Lower lobe of right lung (tissue), 2 donors: ENCODE results near the gene ARMH3. TPM values are rescaled to one million over a fixed set of nuclear protein-coding genes. Genes with fewer than 3 reads are reported as not detected.

Source experiments
- ATAC-seq, 2 donors: fragments of 200-7000 bp; cut with Tn5 transposase; one replicate each; pipeline ENCODE4 v1.9.1; 2020 to 2022; ENCODE audit warnings: mild to moderate bottlenecking in 2 of 2, moderate library complexity in 2 of 2
- DNase-seq: peaks from one replicate; pipeline ENCODE4 v3.0.0-alpha.2; 2020
- H3K27ac ChIP-seq: fragments of 200-600 bp; one replicate; pipeline ENCODE4 v1.8.0; 2022
- H3K27me3 ChIP-seq: fragments of 200-600 bp; one replicate; pipeline ENCODE4 v1.8.0; 2022; ENCODE audit warnings: low read depth
- H3K36me3 ChIP-seq: fragments of 200-600 bp; one replicate; pipeline ENCODE4 v1.8.0; 2022; ENCODE audit warnings: mild to moderate bottlenecking
- H3K4me1 ChIP-seq: fragments of 200-600 bp; one replicate; pipeline ENCODE4 v1.8.0; 2022
- H3K4me3 ChIP-seq: fragments of 200-600 bp; one replicate; pipeline ENCODE4 v1.8.0; 2022; ENCODE audit warnings: mild to moderate bottlenecking
- H3K9me3 ChIP-seq: fragments of 200-600 bp; one replicate; pipeline ENCODE4 v1.8.0; 2022
- intact Hi-C: fragments of 100-400 bp; cut with DNase I; formaldehyde crosslinking; loops from one replicate; pipeline ENCODE4 v1.11.0; 2022
- total RNA-seq: library from RNA; stranded (reverse); fragmentation: NEBNext Ultra II Directional; extraction: Animal tissue kit (Norgen Biotek cat#: 25700); gene quantifications from one replicate; pipeline ENCODE4 v1.2.1, GENCODE V29; 2021
- TF ChIP-seq, protein P1 (sequence below): fragments of 200-600 bp; IDR thresholded peaks from one replicate; pipeline ENCODE4 v1.8.0; 2022; ENCODE audit warnings: antibody characterized with exemption, mild to moderate bottlenecking
- donor health status: DM: no; HTN: yes; CAD: no; lungs with severe emphysema.

Gene ARMH3
- total RNA-seq, 1 donor from 2014 or later, result 38.6 TPM

DNA sequence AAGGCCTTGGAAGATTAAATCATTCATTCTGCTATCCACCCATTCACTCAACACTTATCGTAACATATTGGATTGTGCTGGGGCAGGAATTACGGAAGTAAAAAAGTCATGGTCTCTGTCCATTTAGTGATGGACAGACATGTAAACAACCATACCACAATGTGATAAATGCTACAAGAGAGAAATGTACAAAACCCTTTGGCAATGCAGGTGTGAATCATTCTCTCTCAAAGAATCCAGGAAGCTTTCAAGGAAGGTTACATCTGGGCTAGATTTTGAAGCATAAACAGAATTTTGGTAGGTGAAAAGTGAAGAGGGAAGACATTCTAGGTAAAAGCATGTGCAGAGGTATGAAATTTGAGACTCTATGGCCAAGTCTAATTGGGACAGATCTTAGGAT, 150.7 kb downstream of the ARMH3 start:
- H3K36me3 ChIP-seq, result peaks cover 16% of the 10 kb centered on the region
- H3K27ac ChIP-seq, result no peak overlapping the region
- ATAC-seq (no peak), DNase-seq (no peak)
- TF ChIP-seq, protein P1, sequence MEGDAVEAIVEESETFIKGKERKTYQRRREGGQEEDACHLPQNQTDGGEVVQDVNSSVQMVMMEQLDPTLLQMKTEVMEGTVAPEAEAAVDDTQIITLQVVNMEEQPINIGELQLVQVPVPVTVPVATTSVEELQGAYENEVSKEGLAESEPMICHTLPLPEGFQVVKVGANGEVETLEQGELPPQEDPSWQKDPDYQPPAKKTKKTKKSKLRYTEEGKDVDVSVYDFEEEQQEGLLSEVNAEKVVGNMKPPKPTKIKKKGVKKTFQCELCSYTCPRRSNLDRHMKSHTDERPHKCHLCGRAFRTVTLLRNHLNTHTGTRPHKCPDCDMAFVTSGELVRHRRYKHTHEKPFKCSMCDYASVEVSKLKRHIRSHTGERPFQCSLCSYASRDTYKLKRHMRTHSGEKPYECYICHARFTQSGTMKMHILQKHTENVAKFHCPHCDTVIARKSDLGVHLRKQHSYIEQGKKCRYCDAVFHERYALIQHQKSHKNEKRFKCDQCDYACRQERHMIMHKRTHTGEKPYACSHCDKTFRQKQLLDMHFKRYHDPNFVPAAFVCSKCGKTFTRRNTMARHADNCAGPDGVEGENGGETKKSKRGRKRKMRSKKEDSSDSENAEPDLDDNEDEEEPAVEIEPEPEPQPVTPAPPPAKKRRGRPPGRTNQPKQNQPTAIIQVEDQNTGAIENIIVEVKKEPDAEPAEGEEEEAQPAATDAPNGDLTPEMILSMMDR, result no peak
- H3K27me3 ChIP-seq, result no peaks in the 10 kb centered on the region
- intact Hi-C loops, result no loop called here
- no peaks in the 10 kb centered on the region for H3K9me3 ChIP-seq
- H3K4me3 ChIP-seq, result no peak overlapping the region
- H3K4me1 ChIP-seq, result no peaks in the 10 kb centered on the region

GRCh38 chr10:101903827-101904550, 152.0 kb downstream of the ARMH3 start:
- intact Hi-C loops, result no loop called here
- Histone ChIP-seq H3K4me1 (no peaks in the 10 kb centered on the region), H3K9me3 (no peaks in the 10 kb centered on the region), H3K27ac (no peak overlapping the region), H3K27me3 (no peaks in the 10 kb centered on the region), H3K36me3 (peaks cover 12% of the 10 kb centered on the region), H3K4me3 (no peak overlapping the region)
- peak in 1 of 2 donors; percentile 76 for ATAC-seq
- TF ChIP-seq, protein P1, result no peak
- DNase-seq, result no peak

DNA sequence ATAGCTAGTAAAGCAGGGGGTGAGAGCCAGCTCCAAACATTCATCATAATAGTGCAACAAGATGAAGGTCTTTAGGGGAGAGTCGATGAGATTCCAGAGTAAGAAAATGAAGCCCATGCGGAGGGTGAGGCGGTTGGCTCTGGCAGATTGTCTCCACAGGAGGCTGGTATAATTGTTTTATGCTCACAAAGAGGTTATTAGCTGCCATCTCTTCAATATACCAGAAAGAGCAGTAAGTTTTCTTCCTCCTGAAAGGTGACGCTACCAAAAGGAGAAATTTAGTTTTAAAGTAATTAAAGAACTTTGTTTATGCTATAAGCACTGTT, 153.2 kb downstream of the ARMH3 start:
- H3K27me3 ChIP-seq, result no peaks in the 10 kb centered on the region
- H3K27ac ChIP-seq, result no peak overlapping the region
- H3K4me3 ChIP-seq, result no peak overlapping the region
- peaks cover 12% of the 10 kb centered on the region for H3K36me3 ChIP-seq
- peaks cover 1% of the 10 kb centered on the region for H3K4me1 ChIP-seq
- no peak for DNase-seq
- ATAC-seq, result no peak
- H3K9me3 ChIP-seq, result no peaks in the 10 kb centered on the region
- TF ChIP-seq, protein P1, result no peak
- intact Hi-C loops, result no loop called here

GRCh38 chr10:101902032-101902819, 153.7 kb downstream of the ARMH3 start:
- Histone ChIP-seq H3K9me3 (no peaks in the 10 kb centered on the region), H3K36me3 (peaks cover 12% of the 10 kb centered on the region), H3K4me3 (no peak overlapping the region), H3K27me3 (no peaks in the 10 kb centered on the region), H3K4me1 (peaks cover 6% of the 10 kb centered on the region), H3K27ac (no peak overlapping the region)
- TF ChIP-seq, protein P1, result no peak
- ATAC-seq (no peak), DNase-seq (no peak)
- intact Hi-C loops, result no loop called here

DNA sequence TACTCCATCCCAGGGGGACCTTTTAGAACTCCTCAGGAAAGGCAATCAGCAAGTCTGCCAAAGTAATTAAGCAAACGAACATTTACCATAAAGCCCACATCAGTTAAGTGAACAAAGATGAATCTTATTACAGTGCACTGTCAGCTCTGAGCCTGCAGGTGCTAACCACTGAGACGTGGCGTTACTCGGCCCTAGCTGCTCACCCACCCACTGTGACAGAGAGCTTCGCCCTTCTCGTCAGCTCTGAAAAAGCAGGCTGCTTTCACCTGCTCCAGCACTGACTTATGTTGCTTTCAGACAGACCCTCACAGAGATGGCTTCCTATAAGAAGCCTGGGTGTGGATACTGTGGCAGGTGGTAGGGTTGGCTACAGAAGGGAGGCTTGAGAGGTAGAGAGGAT, 154.6 kb downstream of the ARMH3 start:
- no peak overlapping the region for H3K27ac ChIP-seq
- H3K4me3 ChIP-seq, result no peak overlapping the region
- TF ChIP-seq, protein P1, result no peak
- no peaks in the 10 kb centered on the region for H3K9me3 ChIP-seq
- ATAC-seq, result no peak
- DNase-seq, result no peak
- intact Hi-C loops, result no loop called here
- H3K36me3 ChIP-seq, result peaks cover 12% of the 10 kb centered on the region
- peaks cover 6% of the 10 kb centered on the region for H3K4me1 ChIP-seq
- H3K27me3 ChIP-seq, result no peaks in the 10 kb centered on the region
